HS-5 (cell line): ENCODE measurements around the gene IL17C.

Experiments
- DNase-seq: peaks from one replicate; pipeline ENCODE4 v3.0.0-alpha.2; 2012; ENCODE audit warnings: low read depth

The IL17C gene

GRCh38 chr16:88610080-88610479, 28.3 kb upstream of the IL17C start:
- DNase-seq: no peak

GRCh38 chr16:88610909-88611812, 27.2 kb upstream of the IL17C start:
- DNase-seq: no peak

- no peak for DNase-seq
Measured at GRCh38 chr16:88613293-88613692, 25.1 kb upstream of the IL17C start.

GRCh38 chr16:88613911-88614817, 24.2 kb upstream of the IL17C start:
- DNase-seq: no peak

GRCh38 chr16:88614818-88615580, 23.4 kb upstream of the IL17C start:
- DNase-seq: no peak

- DNase-seq: no peak
Measured at GRCh38 chr16:88616320-88616719, 22.1 kb upstream of the IL17C start.

- no peak for DNase-seq
Measured at GRCh38 chr16:88616736-88617135, 21.6 kb upstream of the IL17C start.

GRCh38 chr16:88617268-88618031, 20.9 kb upstream of the IL17C start:
- DNase-seq: no peak

GRCh38 chr16:88618182-88618955, 20.0 kb upstream of the IL17C start:
- DNase-seq: no peak

GRCh38 chr16:88618956-88619667, 19.3 kb upstream of the IL17C start:
- DNase-seq: no peak

GRCh38 chr16:88619859-88620815, 18.2 kb upstream of the IL17C start:
- no peak for DNase-seq

- DNase-seq: no peak
Measured at GRCh38 chr16:88622125-88622524, 16.2 kb upstream of the IL17C start.

GRCh38 chr16:88622866-88623265, 15.5 kb upstream of the IL17C start:
- DNase-seq: no peak

GRCh38 chr16:88623858-88624257, 14.5 kb upstream of the IL17C start:
- DNase-seq: no peak

- DNase-seq: no peak
Measured at GRCh38 chr16:88624481-88624880, 13.9 kb upstream of the IL17C start.

- no peak for DNase-seq
Measured at GRCh38 chr16:88624977-88625576, 13.3 kb upstream of the IL17C start.

GRCh38 chr16:88626646-88627045, 11.7 kb upstream of the IL17C start:
- no peak for DNase-seq
